Astrocyte (in vitro differentiated cells and primary cell): Measurements from ENCODE around the gene MYOCOS. TPM values are rescaled to one million over a fixed set of nuclear protein-coding genes. Genes with fewer than 3 reads are reported as not detected.

ENCODE experiments used
- DNase-seq: peaks from one replicate; pipeline ENCODE4 v3.0.0-alpha.2; 2010; ENCODE audit warnings: low read depth
- FAIRE-seq: peaks from 2 replicates; lab custom pipeline; 2011; peaks lifted over from hg19 to GRCh38; lab: Jason Lieb, UNC
- H2AFZ ChIP-seq: 2 replicates; pipeline ENCODE4 v1.6.0; 2012; ENCODE audit warnings: low read depth, low read length, inconsistent platforms
- H3K27ac ChIP-seq: 2 replicates; pipeline ENCODE4 v1.5.1; 2011; ENCODE audit warnings: low read depth, low read length, inconsistent platforms
- H3K27me3 ChIP-seq: 2 replicates; pipeline ENCODE4 v1.6.0; 2011; ENCODE audit warnings: low read length, inconsistent platforms; ENCODE audit not compliant: insufficient read depth
- H3K36me3 ChIP-seq: 2 replicates; pipeline ENCODE4 v1.5.1; 2011; ENCODE audit warnings: low read length, inconsistent platforms; ENCODE audit not compliant: insufficient read depth
- H3K4me1 ChIP-seq: 2 replicates; pipeline ENCODE4 v1.5.1; 2011; ENCODE audit warnings: low read length, inconsistent platforms; ENCODE audit not compliant: insufficient read depth
- H3K4me2 ChIP-seq: 2 replicates; pipeline ENCODE4 v1.6.0; 2012; ENCODE audit warnings: low read length, inconsistent platforms
- H3K4me3 ChIP-seq: 2 replicates; pipeline ENCODE4 v1.5.1; 2011; ENCODE audit warnings: low read depth, mild to moderate bottlenecking, low read length, inconsistent platforms; ENCODE audit not compliant: insufficient read depth
- H3K79me2 ChIP-seq: 2 replicates; pipeline ENCODE4 v1.6.0; 2012; ENCODE audit warnings: mild to moderate bottlenecking, low read length, inconsistent platforms; ENCODE audit not compliant: insufficient read depth
- H3K9ac ChIP-seq: 2 replicates; pipeline ENCODE4 v1.6.0; 2012; ENCODE audit warnings: mild to moderate bottlenecking, low read length, inconsistent platforms
- H3K9me3 ChIP-seq: 2 replicates; pipeline ENCODE4 v1.5.1; 2012; ENCODE audit warnings: low read depth, mild to moderate bottlenecking, low read length, inconsistent platforms; ENCODE audit not compliant: insufficient read depth
- H4K20me1 ChIP-seq: 2 replicates; pipeline ENCODE4 v1.6.0; 2012; ENCODE audit warnings: low read length, inconsistent platforms; ENCODE audit not compliant: insufficient read depth
- H3K27ac Mint-ChIP-seq: one replicate; pipeline ENCODE4 v1.8.0; 2021; ENCODE audit warnings: mild to moderate bottlenecking, mixed read lengths; ENCODE audit not compliant: unreplicated experiment
- H3K27me3 Mint-ChIP-seq: one replicate; pipeline ENCODE4 v1.8.0; 2021; ENCODE audit warnings: low read depth, mixed read lengths; ENCODE audit not compliant: unreplicated experiment
- H3K36me3 Mint-ChIP-seq: one replicate; pipeline ENCODE4 v1.8.0; 2021; ENCODE audit warnings: low read depth, mixed read lengths; ENCODE audit not compliant: unreplicated experiment
- H3K4me1 Mint-ChIP-seq: one replicate; pipeline ENCODE4 v1.8.0; 2021; ENCODE audit warnings: low read depth, mixed read lengths; ENCODE audit not compliant: unreplicated experiment
- H3K4me3 Mint-ChIP-seq: one replicate; pipeline ENCODE4 v1.8.0; 2021; ENCODE audit warnings: mild to moderate bottlenecking, moderate library complexity, mixed read lengths; ENCODE audit not compliant: unreplicated experiment
- H3K9me3 Mint-ChIP-seq: one replicate; pipeline ENCODE4 v1.8.0; 2021; ENCODE audit warnings: mild to moderate bottlenecking, mixed read lengths; ENCODE audit not compliant: unreplicated experiment
- CTCF ChIP-seq: IDR thresholded peaks from 2 replicates; pipeline ENCODE4 v1.5.1; 2011; ENCODE audit warnings: low read depth, mild to moderate bottlenecking, inconsistent platforms, low read length, moderate library complexity; ENCODE audit not compliant: insufficient read depth
- EZH2 ChIP-seq: IDR thresholded peaks from 2 replicates; pipeline ENCODE4 v1.6.1; 2012; ENCODE audit warnings: mild to moderate bottlenecking, low read length, inconsistent platforms; ENCODE audit not compliant: insufficient read depth
- total RNA-seq: library from RNA; stranded (reverse); gene quantifications from 2 replicates; pipeline ENCODE4 v1.2.1, GENCODE V29; 2021

Gene MYOCOS
- total RNA-seq, 1 donor from 2014 or later = not detected

- Histone ChIP-seq H3K36me3 (no peaks in the 10 kb centered on the region), H3K79me2 (no peaks in the 10 kb centered on the region), H3K27me3 (no peaks in the 10 kb centered on the region), H3K4me1 (no peaks in the 10 kb centered on the region), H4K20me1 (no peaks in the 10 kb centered on the region), H3K4me3 (no peak overlapping the region), H3K27ac (no peak overlapping the region), H3K4me2 (no peak overlapping the region), H3K9me3 (no peaks in the 10 kb centered on the region), H2AFZ (no peak overlapping the region), H3K9ac (no peak overlapping the region)
- Mint-ChIP-seq H3K36me3 (no peaks in the 10 kb centered on the region), H3K27ac (no peak overlapping the region), H3K4me3 (no peak overlapping the region), H3K4me1 (no peaks in the 10 kb centered on the region), H3K9me3 (peaks cover 7% of the 10 kb centered on the region), H3K27me3 (peaks cover 13% of the 10 kb centered on the region)
- FAIRE-seq (no peak), DNase-seq (no peak)
- TF ChIP-seq CTCF (no peak), EZH2 (no peak)
Measured at GRCh38 chr1:171636141-171636540, 14.1 kb downstream of the MYOCOS start.

- Histone ChIP-seq H3K4me2 (no peak overlapping the region), H3K27ac (no peak overlapping the region), H3K79me2 (no peaks in the 10 kb centered on the region), H2AFZ (no peak overlapping the region), H3K36me3 (no peaks in the 10 kb centered on the region), H3K4me3 (no peak overlapping the region), H3K9ac (no peak overlapping the region), H4K20me1 (no peaks in the 10 kb centered on the region), H3K9me3 (no peaks in the 10 kb centered on the region), H3K27me3 (no peaks in the 10 kb centered on the region), H3K4me1 (no peaks in the 10 kb centered on the region)
- H3K9me3 Mint-ChIP-seq = peaks cover 2% of the 10 kb centered on the region
- H3K27me3 Mint-ChIP-seq = peaks cover 9% of the 10 kb centered on the region
- DNase-seq (no peak), FAIRE-seq (no peak)
- H3K4me1 Mint-ChIP-seq = no peaks in the 10 kb centered on the region
- H3K4me3 Mint-ChIP-seq = no peak overlapping the region
- TF ChIP-seq EZH2 (no peak), CTCF (no peak)
- H3K27ac Mint-ChIP-seq = no peak overlapping the region
- no peaks in the 10 kb centered on the region for H3K36me3 Mint-ChIP-seq
Measured at GRCh38 chr1:171637928-171638576, 16.0 kb downstream of the MYOCOS start.

GRCh38 chr1:171640225-171640624 is 18.2 kb downstream of the MYOCOS start:
- Mint-ChIP-seq H3K9me3 (no peaks in the 10 kb centered on the region), H3K36me3 (no peaks in the 10 kb centered on the region), H3K27ac (no peak overlapping the region), H3K4me1 (no peaks in the 10 kb centered on the region), H3K27me3 (peaks cover 5% of the 10 kb centered on the region), H3K4me3 (no peak overlapping the region)
- no peak overlapping the region for H3K27ac ChIP-seq
- H3K4me3 ChIP-seq = no peak overlapping the region
- H3K4me2 ChIP-seq = no peak overlapping the region
- DNase-seq (no peak), FAIRE-seq (no peak)
- H3K9ac ChIP-seq = no peak overlapping the region
- H3K79me2 ChIP-seq = no peaks in the 10 kb centered on the region
- no peaks in the 10 kb centered on the region for H4K20me1 ChIP-seq
- H3K27me3 ChIP-seq = no peaks in the 10 kb centered on the region
- no peaks in the 10 kb centered on the region for H3K36me3 ChIP-seq
- TF ChIP-seq CTCF (no peak), EZH2 (no peak)
- no peaks in the 10 kb centered on the region for H3K4me1 ChIP-seq
- H2AFZ ChIP-seq = no peak overlapping the region
- no peaks in the 10 kb centered on the region for H3K9me3 ChIP-seq
